GM12872 (cell line): ENCODE data around the gene SLC22A31.

Experiments
- TF ChIP-seq, protein P1 (sequence below): IDR thresholded peaks from 3 replicates; pipeline ENCODE4 v1.5.1; 2011; ENCODE audit warnings: low read depth, mild to moderate bottlenecking, low read length, moderate library complexity; ENCODE audit not compliant: insufficient read depth

Gene SLC22A31

DNA sequence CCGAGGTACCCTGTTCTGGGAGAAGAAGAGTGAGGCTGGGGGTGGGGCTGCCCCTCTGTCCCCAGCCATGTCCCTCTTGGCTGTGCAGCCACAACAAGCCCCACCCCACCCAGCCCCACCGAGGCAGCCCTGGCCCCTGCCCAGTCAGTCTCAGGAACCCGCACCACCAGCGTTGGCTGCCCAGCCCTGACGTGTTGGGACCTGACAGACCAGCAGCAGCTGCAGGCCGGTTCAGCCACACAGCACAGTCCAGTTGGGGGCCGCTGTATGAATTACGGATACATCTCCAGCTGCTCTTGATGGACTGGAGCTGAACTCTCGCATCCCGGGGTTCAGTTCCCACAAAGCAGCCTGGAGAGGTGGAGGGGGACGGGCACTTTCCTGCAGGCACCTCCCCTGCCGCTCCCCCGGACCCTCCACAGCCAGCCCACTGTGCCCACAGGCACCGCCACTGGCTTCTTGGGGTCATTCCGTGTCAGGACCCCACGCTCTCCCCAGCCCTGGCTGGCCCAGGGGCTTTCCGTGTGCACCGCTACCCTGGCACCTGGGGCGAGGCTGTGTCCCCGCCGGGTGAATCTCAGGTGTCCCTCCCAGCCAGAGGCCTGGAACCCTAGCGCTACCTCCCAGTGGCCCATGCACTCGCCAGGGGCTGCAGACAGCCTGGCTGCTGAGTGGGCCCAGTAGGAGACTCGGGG, 21.7 kb downstream of the SLC22A31 start:
- TF ChIP-seq, protein P1, sequence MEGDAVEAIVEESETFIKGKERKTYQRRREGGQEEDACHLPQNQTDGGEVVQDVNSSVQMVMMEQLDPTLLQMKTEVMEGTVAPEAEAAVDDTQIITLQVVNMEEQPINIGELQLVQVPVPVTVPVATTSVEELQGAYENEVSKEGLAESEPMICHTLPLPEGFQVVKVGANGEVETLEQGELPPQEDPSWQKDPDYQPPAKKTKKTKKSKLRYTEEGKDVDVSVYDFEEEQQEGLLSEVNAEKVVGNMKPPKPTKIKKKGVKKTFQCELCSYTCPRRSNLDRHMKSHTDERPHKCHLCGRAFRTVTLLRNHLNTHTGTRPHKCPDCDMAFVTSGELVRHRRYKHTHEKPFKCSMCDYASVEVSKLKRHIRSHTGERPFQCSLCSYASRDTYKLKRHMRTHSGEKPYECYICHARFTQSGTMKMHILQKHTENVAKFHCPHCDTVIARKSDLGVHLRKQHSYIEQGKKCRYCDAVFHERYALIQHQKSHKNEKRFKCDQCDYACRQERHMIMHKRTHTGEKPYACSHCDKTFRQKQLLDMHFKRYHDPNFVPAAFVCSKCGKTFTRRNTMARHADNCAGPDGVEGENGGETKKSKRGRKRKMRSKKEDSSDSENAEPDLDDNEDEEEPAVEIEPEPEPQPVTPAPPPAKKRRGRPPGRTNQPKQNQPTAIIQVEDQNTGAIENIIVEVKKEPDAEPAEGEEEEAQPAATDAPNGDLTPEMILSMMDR: no peak

GRCh38 chr16:89177501-89177900, 22.8 kb downstream of the SLC22A31 start:
- TF ChIP-seq, protein P1: no peak

DNA sequence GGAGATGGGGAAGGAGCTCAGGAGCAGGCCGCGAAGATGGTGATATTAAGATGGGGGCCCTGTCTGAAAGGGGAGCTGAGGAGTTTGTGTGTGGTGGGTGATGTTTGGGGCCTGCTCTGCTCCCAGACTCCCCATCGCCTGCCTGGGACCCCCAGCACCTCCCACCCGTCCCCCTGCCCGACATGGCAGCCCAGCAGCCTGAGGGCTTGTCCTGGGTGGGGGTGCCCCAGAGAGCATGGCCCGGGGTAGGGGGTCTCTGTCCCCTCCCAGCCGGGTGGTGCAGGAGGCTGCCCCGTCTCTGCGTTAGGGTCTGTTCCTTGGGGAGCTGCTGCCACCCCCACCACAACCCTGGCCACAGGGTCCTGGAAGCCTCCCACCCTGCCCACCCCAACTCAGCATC, 23.6 kb downstream of the SLC22A31 start:
- TF ChIP-seq, protein P1: no peak

DNA sequence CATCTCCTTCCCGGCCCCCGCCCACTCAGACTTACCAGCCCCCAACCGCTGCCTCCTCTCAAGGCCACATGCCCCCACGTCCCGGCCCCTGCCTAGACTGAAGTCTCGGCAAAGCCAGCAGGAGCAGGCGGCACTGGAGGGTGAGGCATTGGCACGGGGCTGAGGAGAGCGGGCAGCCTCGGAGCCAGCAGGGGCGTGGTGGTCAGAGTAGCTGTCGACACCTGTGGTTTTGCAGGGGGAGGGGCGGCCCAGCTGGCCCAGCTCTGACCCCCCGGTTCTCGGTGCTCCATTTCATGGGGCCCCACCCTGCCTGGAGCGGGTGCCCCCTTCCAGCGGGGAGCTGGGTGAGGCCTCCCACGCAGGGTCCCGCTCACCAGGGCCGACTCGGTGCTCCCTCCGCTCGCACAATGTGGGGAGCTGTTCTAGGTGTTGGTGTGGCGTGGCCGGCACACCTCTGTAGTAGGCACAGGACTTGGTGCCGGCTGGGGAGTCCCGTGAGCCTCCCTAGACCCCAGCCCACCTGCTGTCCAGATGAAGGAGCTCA, 24.1 kb downstream of the SLC22A31 start:
- TF ChIP-seq, protein P1: no peak

DNA sequence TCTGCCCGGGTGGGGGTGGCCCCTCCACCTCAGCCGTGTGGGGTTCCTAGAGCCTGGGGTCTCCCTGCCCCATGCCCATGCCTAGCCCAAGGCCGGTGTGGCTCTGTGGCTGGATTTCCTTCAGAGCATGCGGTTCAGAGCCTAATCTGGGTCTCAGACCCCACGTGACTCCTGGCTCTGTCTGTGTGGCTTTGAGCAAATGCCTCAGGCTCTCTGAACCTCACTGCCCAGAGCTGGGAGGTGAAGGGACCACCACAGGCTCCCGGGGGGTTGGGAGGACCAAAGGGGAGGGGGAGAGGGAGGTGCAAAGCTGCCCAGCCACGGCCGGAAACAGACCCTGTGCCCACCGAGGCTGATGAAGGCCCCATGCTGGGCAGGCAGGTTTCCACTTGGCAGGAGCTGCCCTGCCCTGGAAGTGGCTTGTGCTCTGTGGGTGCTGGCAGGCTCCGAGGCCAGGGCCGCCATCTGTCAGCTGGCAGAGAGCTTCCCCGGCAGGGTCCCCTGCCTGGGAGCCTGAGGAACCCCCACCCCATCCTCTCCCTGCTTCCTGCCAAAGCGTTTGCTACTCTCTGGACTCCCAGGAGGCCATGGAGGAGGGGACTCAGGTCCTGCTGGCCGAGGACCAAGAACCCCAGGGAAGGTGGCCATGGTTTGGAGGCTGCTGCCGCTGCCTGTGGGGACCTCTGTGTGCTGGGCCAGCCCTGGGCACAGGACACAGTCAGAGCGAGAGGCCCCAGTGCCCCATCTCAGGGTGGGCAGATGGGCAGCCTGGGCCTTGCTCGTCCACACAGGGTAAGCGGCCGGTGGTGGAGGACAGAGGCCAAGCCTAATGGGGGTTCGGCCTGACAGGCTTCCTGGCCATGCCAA, 24.8 kb downstream of the SLC22A31 start:
- TF ChIP-seq, protein P1: no peak

DNA sequence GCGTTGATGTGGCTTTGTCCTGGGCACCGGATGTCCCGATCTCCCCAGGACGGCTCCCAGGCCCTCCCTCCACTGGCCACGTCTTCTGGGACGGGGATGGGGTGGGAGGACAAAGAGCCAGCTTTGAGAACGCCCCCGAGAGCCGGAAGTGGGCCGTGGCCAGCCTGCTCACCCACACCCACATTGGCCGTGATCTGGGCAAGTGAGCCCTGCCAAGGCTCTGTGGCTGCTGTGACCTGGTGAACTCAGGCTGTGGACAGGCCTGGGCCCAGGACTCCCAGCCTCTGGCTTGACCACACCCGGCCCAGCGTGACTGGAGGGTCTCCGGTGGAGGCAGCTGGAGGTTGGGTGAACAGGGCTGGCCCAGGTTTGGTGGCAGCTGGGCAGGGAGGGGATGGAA, 25.5 kb downstream of the SLC22A31 start:
- TF ChIP-seq, protein P1: no peak

- TF ChIP-seq, protein P1: no peak
Observed at GRCh38 chr16:89174055-89174827, 26.1 kb downstream of the SLC22A31 start.
